ENCODE measurements around the gene NXF3.

DNA sequence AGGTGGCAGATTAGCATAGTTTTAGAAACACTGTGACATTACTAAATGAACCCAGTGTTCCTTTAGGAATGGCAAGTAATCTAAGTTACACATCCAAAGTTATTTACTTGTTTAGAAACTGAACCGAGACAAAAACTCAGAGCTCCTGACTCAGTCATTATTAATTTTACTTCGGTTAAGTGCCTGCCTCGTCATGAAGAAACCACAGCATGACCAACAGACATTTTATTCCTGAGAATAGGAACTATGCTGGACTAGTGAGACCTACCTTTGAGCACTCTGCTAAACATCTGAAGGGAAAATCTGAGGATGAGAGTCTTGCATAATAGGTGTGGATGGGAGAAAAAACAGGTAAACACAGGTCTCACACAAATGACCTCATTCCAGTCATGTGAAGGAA is 31.5 kb downstream of the NXF3 start:
- TF ChIP-seq YY1 (IDR thresholded peaks at IDR 0.05; ENCODE audit: insufficient read depth, insufficient read length): no peak
- TF ChIP-seq ZNF274 (IDR thresholded peaks at IDR 0.05; ENCODE audit: low read depth, low read length): no peak
- no peak for TF ChIP-seq SUZ12 (IDR thresholded peaks at IDR 0.05; ENCODE audit: extremely low read depth, insufficient read depth, insufficient read length)
